Cardiac muscle cell (in vitro differentiated cells and primary cell): ENCODE data around the gene MSX1. TPM values are rescaled to one million over a fixed set of nuclear protein-coding genes. Genes with fewer than 3 reads are reported as not detected.

Experiments
- DNase-seq, 2 donors: peaks; one replicate each; pipeline versions ENCODE4 v3.0.0 to v3.0.0-alpha.2; 2010 to 2017; ENCODE audit warnings: low read depth in 1 of 2, low spot score in 1 of 2
- H3K27ac ChIP-seq: fragments of 200-600 bp; sonication (generic); 2 replicates; pipeline ENCODE4 v1.5.1; 2016
- H3K27me3 ChIP-seq: fragments of 200-600 bp; sonication (generic); 2 replicates; pipeline ENCODE4 v1.6.0; 2016; ENCODE audit warnings: control low read depth
- H3K36me3 ChIP-seq: fragments of 200-600 bp; sonication (generic); 2 replicates; pipeline ENCODE4 v1.5.1; 2016; ENCODE audit warnings: control low read depth
- H3K4me1 ChIP-seq: fragments of 200-600 bp; sonication (generic); 2 replicates; pipeline ENCODE4 v1.8.1; 2017; ENCODE audit warnings: low read depth, mild to moderate bottlenecking, mixed run types
- H3K4me3 ChIP-seq: fragments of 200-600 bp; sonication (generic); 2 replicates; pipeline ENCODE4 v1.5.1; 2016; ENCODE audit warnings: mild to moderate bottlenecking
- H3K9me3 ChIP-seq: fragments of 200-600 bp; sonication (generic); 2 replicates; pipeline ENCODE4 v1.5.1; 2017; ENCODE audit warnings: low read depth, mild to moderate bottlenecking, control low read depth
- polyA plus RNA-seq: library from polyadenylated mRNA; unstranded; fragments of >200 nt; fragmentation: Nextera tagmentation; extraction: Ambion mirVana; gene quantifications from 2 replicates; pipeline ENCODE4 v1.2.1, GENCODE V29; 2016
- total RNA-seq: library from RNA; depleted of rRNA; stranded (reverse); fragments of >200 nt; gene quantifications from 2 replicates; pipeline ENCODE4 v1.2.3, GENCODE V29; 2016
- TF ChIP-seq, protein P1 (sequence below): IDR thresholded peaks from 2 replicates; pipeline ENCODE4 v1.5.1; 2012; ENCODE audit warnings: low read depth, mild to moderate bottlenecking, low read length

MSX1 gene
- total and polyA plus RNA-seq, 2 experiments from 2014 or later = 15.6 to 27.5 TPM

DNA sequence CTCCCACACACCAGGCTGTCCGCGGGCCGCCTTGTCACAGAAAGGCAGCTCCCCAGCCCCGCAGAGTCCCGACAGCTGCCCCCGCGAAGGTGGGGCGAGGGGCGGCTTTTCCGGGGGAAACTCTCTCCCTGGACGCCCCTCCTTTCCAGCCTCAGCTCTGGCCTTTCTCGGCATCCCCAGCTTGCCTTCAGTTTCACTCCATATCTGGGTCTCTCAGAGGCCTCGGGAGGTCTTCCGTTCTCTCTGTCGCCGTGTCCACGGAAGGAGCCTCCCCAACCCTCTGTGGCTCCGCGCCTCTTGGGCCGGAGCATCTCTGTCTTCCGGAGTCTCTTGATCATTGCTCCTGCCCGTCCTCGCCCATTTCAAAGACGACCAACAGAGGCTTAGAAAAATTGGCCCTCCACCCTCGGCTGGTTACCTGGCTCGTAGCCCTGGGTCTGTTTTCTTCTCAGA lies 6.1 kb upstream of the MSX1 start:
- no peak for DNase-seq
- Histone ChIP-seq H3K9me3 (no peaks in the 10 kb centered on the region), H3K27me3 (peaks cover 82% of the 10 kb centered on the region), H3K4me3 (no peak overlapping the region), H3K4me1 (no peaks in the 10 kb centered on the region), H3K27ac (no peak overlapping the region), H3K36me3 (no peaks in the 10 kb centered on the region)
- TF ChIP-seq, protein P1, sequence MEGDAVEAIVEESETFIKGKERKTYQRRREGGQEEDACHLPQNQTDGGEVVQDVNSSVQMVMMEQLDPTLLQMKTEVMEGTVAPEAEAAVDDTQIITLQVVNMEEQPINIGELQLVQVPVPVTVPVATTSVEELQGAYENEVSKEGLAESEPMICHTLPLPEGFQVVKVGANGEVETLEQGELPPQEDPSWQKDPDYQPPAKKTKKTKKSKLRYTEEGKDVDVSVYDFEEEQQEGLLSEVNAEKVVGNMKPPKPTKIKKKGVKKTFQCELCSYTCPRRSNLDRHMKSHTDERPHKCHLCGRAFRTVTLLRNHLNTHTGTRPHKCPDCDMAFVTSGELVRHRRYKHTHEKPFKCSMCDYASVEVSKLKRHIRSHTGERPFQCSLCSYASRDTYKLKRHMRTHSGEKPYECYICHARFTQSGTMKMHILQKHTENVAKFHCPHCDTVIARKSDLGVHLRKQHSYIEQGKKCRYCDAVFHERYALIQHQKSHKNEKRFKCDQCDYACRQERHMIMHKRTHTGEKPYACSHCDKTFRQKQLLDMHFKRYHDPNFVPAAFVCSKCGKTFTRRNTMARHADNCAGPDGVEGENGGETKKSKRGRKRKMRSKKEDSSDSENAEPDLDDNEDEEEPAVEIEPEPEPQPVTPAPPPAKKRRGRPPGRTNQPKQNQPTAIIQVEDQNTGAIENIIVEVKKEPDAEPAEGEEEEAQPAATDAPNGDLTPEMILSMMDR = no peak

DNA sequence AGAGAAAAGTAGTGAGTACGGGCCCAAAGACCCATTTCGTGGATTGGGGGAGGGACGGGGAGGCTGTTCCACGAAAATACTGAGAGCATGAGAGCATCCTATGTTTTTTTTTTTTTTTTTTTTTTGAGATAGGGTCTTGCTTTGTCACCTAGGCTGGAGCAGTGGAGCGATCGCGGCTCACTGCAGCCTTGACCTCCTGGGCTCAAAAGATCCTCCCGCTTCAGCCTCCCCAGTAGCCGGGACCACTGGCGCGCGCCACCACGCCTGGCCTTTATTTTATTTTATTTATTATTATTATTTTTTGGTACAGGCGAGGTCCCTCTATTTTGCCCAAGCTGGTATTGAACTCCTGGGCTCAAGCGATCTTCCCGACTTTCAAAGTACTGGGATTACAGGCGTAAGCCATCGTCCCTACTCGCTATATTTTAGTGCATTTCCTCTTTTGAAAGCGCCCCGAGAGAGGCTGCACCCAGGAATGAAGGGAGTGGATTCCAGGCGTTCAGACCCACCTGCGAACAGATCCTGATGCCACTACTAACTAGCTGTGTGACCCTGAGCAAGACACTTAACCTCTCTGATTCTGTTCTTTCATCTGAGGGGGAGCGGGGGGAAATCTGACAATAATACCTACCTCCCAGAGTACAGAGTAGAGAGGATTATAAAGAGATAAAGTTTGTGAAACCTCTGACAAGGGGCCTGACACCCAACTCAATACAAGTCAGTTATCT lies 5.4 kb upstream of the MSX1 start:
- TF ChIP-seq, protein P1 = no peak
- peaks cover 5% of the 10 kb centered on the region for H3K4me1 ChIP-seq
- no peaks in the 10 kb centered on the region for H3K36me3 ChIP-seq
- H3K27me3 ChIP-seq = peaks cover 89% of the 10 kb centered on the region
- no peak overlapping the region for H3K27ac ChIP-seq
- no peak for DNase-seq
- no peaks in the 10 kb centered on the region for H3K9me3 ChIP-seq
- H3K4me3 ChIP-seq = no peak overlapping the region

DNA sequence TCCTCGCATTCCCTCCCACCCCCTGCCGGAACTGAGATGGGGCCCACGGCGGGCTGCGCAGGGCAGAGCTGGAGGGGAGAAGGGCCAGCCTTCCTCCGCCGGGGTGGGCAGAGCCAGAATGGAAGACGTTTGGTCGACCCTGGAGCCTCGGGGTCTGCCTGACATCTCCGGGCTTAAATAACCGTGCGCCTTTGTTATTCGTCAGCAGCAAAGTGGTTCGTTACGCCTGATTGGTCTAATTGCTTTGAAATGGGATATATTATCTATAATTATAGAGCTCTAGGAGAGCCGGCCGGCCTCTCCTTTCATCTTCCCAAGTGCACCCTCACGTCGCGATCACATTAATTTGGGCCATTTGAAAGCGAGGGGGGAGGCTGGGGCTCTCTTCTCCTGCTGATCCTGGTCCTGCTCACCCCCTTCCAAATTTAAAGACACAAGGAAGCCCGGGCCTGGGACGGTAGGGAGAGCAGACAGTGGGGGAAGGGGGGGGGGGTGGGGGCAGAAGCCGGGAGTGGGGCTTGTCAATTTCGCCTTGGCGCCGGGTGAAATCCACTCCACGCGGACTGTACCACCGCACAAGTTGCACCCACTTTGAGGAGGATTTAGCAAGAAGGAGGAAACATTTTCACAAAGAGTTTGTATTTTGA lies 4.7 kb upstream of the MSX1 start:
- H3K4me3 ChIP-seq = peak overlapping the region; percentile 5
- peaks cover 5% of the 10 kb centered on the region for H3K4me1 ChIP-seq
- DNase-seq = no peak
- TF ChIP-seq, protein P1 = no peak
- no peaks in the 10 kb centered on the region for H3K9me3 ChIP-seq
- no peaks in the 10 kb centered on the region for H3K36me3 ChIP-seq
- H3K27ac ChIP-seq = no peak overlapping the region
- H3K27me3 ChIP-seq = peaks cover 90% of the 10 kb centered on the region

DNA sequence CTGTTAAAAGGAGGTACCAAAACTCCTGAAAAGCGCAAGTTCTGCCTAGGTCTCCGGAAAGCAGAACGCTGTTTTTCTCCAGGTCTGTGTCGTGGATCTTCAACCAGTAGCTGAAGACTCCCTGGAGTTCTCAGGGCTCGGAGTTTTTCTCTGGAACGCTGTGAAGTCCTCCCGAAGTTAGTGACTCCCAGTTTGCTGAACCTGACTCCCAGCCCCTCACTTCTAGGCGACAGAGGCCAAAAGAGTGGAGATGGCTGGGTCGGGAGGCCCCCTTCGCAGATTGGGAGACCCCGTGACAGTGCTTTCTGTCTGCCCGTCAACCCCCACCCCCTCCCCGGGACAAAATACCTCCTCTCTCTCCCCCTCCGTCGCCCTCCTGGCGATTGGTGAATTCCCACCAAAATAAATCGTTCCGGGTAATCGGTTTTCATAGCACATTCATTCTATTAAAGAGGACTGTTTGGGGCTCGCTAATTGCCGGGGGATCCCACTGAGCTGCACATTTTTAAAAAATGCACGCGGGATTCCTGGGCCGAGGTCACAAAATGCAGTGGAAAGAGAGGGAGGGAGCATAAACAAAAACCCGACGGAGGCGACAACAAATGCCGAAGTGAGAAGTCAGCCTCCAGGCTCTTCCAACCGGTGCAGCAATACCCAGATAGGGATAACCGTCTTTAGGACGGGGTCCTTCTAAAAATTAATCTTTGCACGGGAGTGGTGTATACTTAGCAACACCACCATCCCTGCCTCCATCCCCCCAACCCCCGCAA lies 4.0 kb upstream of the MSX1 start:
- TF ChIP-seq, protein P1 = no peak
- no peak for DNase-seq
- peaks cover 5% of the 10 kb centered on the region for H3K4me1 ChIP-seq
- H3K27ac ChIP-seq = no peak overlapping the region
- no peaks in the 10 kb centered on the region for H3K36me3 ChIP-seq
- no peaks in the 10 kb centered on the region for H3K9me3 ChIP-seq
- peak overlapping the region; percentile 5 for H3K4me3 ChIP-seq
- H3K27me3 ChIP-seq = peaks cover 94% of the 10 kb centered on the region

DNA sequence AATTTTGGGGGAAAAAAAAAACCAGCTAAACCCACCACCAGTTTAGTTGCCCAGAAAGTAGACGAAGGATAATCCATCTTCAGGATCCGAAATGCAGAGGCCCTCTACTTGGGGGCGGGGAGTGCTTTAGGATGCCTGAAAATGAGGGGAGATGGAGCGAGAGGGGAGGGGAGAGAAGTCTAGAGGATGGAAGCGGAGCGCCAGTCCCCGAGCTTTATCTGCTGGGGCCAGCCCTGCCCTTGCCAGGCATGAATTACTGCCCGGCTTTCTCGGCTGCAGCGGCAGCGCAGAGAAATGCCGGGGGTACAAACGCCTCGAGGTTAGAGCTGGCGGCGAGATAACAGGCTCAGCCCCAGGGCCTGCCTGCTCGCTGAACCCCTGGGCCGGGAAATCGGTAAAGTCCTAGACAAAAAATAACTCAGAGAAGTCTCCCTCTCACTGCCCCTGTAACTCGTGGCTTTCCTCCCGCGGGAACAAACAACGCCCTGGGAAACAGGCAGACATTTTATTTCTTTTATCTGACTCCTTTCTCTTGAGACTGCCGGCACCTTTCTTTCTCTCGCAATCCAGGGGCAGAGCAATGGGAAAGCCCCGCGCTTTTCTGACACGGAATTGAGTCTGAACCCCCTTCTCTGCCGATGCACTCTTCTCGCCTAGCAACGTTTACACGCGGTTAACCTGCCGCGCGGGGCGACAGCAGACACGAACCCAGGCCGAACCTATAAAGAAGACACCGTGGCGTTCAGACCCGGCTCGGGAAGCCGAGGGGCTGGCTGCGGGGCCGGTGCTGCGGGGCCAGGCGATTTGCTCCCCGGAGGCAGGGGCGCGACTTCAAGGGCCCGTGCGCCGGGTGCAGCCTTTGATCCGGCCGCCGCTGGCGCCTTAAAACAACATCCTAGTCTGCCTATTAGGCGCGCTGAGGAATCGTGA lies 3.1 kb upstream of the MSX1 start:
- no peaks in the 10 kb centered on the region for H3K36me3 ChIP-seq
- H3K27ac ChIP-seq = no peak overlapping the region
- peaks cover 5% of the 10 kb centered on the region for H3K4me1 ChIP-seq
- H3K9me3 ChIP-seq = no peaks in the 10 kb centered on the region
- TF ChIP-seq, protein P1 = no peak
- H3K4me3 ChIP-seq = peak overlapping the region; percentile 22
- DNase-seq = no peak
- H3K27me3 ChIP-seq = peaks cover 94% of the 10 kb centered on the region
